Measurements from ENCODE around the gene HIRA.
A peak's percentile ranks its signal among the peaks of the same experiment; 100 is the strongest.
"Not testable (repeated sequence)": the region's sequence is repeated elsewhere in the genome, so short reads cannot be mapped to it uniquely, and the experiment has no call there.

The HIRA gene

GRCh38 chr22:19443544-19444211 is 12.1 kb upstream of the HIRA start:
- H3K4me1 ChIP-seq (ENCODE audit: control insufficient read depth in 1 of 2, insufficient read depth in 2 of 2, low read length in 2 of 2) = peaks cover 15 to 22% of the 10 kb centered on the region in 2 donors
- H3K27ac ChIP-seq (ENCODE audit: low read depth, low read length) = no peak overlapping the region
- H3K36me3 ChIP-seq (ENCODE audit: control insufficient read depth in 1 of 2, insufficient read depth in 2 of 2, low read length in 2 of 2) = peaks cover 9 to 18% of the 10 kb centered on the region in 2 donors
- no peak overlapping the region for H3K9ac ChIP-seq (ENCODE audit: low read depth in 1 of 2, low read length in 2 of 2)
- H3K9me3 ChIP-seq (ENCODE audit: control insufficient read depth in 1 of 2, low read length in 2 of 2) = no peaks in the 10 kb centered on the region
- H3K27me3 ChIP-seq (ENCODE audit: control insufficient read depth in 1 of 2, insufficient read depth in 2 of 2, low read length in 2 of 2) = no peaks in the 10 kb centered on the region
- no peak overlapping the region for H3K4me3 ChIP-seq (ENCODE audit: low read depth in 1 of 2, low read length in 2 of 2)

GRCh38 chr22:19442166-19442565 is 10.6 kb upstream of the HIRA start:
- Histone ChIP-seq H3K27ac (ENCODE audit: low read depth, low read length) (no peak overlapping the region), H3K4me1 (ENCODE audit: control insufficient read depth in 1 of 2, insufficient read depth in 2 of 2, low read length in 2 of 2) (peaks cover 9 to 15% of the 10 kb centered on the region in 2 donors)

GRCh38 chr22:19440411-19441195 is 9.1 kb upstream of the HIRA start:
- H3K4me1 ChIP-seq (ENCODE audit: control insufficient read depth in 1 of 2, insufficient read depth in 2 of 2, low read length in 2 of 2) = peaks cover 0 to 4% of the 10 kb centered on the region in 2 donors

More at GRCh38 chr22:19442166-19442565, 10.6 kb upstream of the HIRA start:
- H3K4me3 ChIP-seq (ENCODE audit: low read depth in 1 of 2, low read length in 2 of 2) = no peak overlapping the region
- peaks cover 9 to 20% of the 10 kb centered on the region in 2 donors for H3K36me3 ChIP-seq (ENCODE audit: control insufficient read depth in 1 of 2, insufficient read depth in 2 of 2, low read length in 2 of 2)
- H3K9ac ChIP-seq (ENCODE audit: low read depth in 1 of 2, low read length in 2 of 2) = no peak overlapping the region
- no peaks in the 10 kb centered on the region for H3K27me3 ChIP-seq (ENCODE audit: control insufficient read depth in 1 of 2, insufficient read depth in 2 of 2, low read length in 2 of 2)
- no peaks in the 10 kb centered on the region for H3K9me3 ChIP-seq (ENCODE audit: control insufficient read depth in 1 of 2, low read length in 2 of 2)

GRCh38 chr22:19438298-19438697 is 6.8 kb upstream of the HIRA start:
- Histone ChIP-seq H3K27ac (ENCODE audit: low read depth, low read length) (no peak overlapping the region), H3K9me3 (ENCODE audit: control insufficient read depth in 1 of 2, low read length in 2 of 2) (no peaks in the 10 kb centered on the region), H3K9ac (ENCODE audit: low read depth in 1 of 2, low read length in 2 of 2) (no peak overlapping the region), H3K36me3 (ENCODE audit: control insufficient read depth in 1 of 2, insufficient read depth in 2 of 2, low read length in 2 of 2) (peaks cover 7 to 22% of the 10 kb centered on the region in 2 donors), H3K4me1 (ENCODE audit: control insufficient read depth in 1 of 2, insufficient read depth in 2 of 2, low read length in 2 of 2) (peaks cover 2 to 3% of the 10 kb centered on the region in 2 donors), H3K4me3 (ENCODE audit: low read depth in 1 of 2, low read length in 2 of 2) (no peak overlapping the region), H3K27me3 (ENCODE audit: control insufficient read depth in 1 of 2, insufficient read depth in 2 of 2, low read length in 2 of 2) (no peaks in the 10 kb centered on the region)

More at GRCh38 chr22:19440411-19441195, 9.1 kb upstream of the HIRA start:
- Histone ChIP-seq H3K4me3 (ENCODE audit: low read depth in 1 of 2, low read length in 2 of 2) (no peak overlapping the region), H3K27ac (ENCODE audit: low read depth, low read length) (no peak overlapping the region), H3K36me3 (ENCODE audit: control insufficient read depth in 1 of 2, insufficient read depth in 2 of 2, low read length in 2 of 2) (peaks cover 12 to 25% of the 10 kb centered on the region in 2 donors), H3K9me3 (ENCODE audit: control insufficient read depth in 1 of 2, low read length in 2 of 2) (no peaks in the 10 kb centered on the region), H3K27me3 (ENCODE audit: control insufficient read depth in 1 of 2, insufficient read depth in 2 of 2, low read length in 2 of 2) (no peaks in the 10 kb centered on the region), H3K9ac (ENCODE audit: low read depth in 1 of 2, low read length in 2 of 2) (no peak overlapping the region)

- not testable (repeated sequence) for H3K4me3 ChIP-seq (ENCODE audit: low read depth in 1 of 2, low read length in 2 of 2); H3K4me1 ChIP-seq (ENCODE audit: control insufficient read depth in 1 of 2, insufficient read depth in 2 of 2, low read length in 2 of 2); H3K27ac ChIP-seq (ENCODE audit: low read depth, low read length); H3K9me3 ChIP-seq (ENCODE audit: control insufficient read depth in 1 of 2, low read length in 2 of 2); H3K27me3 ChIP-seq (ENCODE audit: control insufficient read depth in 1 of 2, insufficient read depth in 2 of 2, low read length in 2 of 2); H3K9ac ChIP-seq (ENCODE audit: low read depth in 1 of 2, low read length in 2 of 2)
- peaks cover 7 to 22% of the 10 kb centered on the region in 2 donors for H3K36me3 ChIP-seq (ENCODE audit: control insufficient read depth in 1 of 2, insufficient read depth in 2 of 2, low read length in 2 of 2)
Measured at GRCh38 chr22:19436444-19437161, 5.1 kb upstream of the HIRA start.

- Histone ChIP-seq H3K4me3 (ENCODE audit: low read depth in 1 of 2, low read length in 2 of 2) (no peak overlapping the region), H3K4me1 (ENCODE audit: control insufficient read depth in 1 of 2, insufficient read depth in 2 of 2, low read length in 2 of 2) (peaks cover 8 to 17% of the 10 kb centered on the region in 2 donors), H3K36me3 (ENCODE audit: control insufficient read depth in 1 of 2, insufficient read depth in 2 of 2, low read length in 2 of 2) (peaks cover 7 to 18% of the 10 kb centered on the region in 2 donors), H3K27me3 (ENCODE audit: control insufficient read depth in 1 of 2, insufficient read depth in 2 of 2, low read length in 2 of 2) (no peaks in the 10 kb centered on the region), H3K9ac (ENCODE audit: low read depth in 1 of 2, low read length in 2 of 2) (no peak overlapping the region), H3K27ac (ENCODE audit: low read depth, low read length) (no peak overlapping the region), H3K9me3 (ENCODE audit: control insufficient read depth in 1 of 2, low read length in 2 of 2) (no peaks in the 10 kb centered on the region)
Measured at GRCh38 chr22:19434829-19435580, 3.5 kb upstream of the HIRA start.

GRCh38 chr22:19434401-19434800 is 2.9 kb upstream of the HIRA start:
- Histone ChIP-seq H3K4me3 (ENCODE audit: low read depth in 1 of 2, low read length in 2 of 2) (no peak overlapping the region), H3K36me3 (ENCODE audit: control insufficient read depth in 1 of 2, insufficient read depth in 2 of 2, low read length in 2 of 2) (peaks cover 7 to 18% of the 10 kb centered on the region in 2 donors), H3K9ac (ENCODE audit: low read depth in 1 of 2, low read length in 2 of 2) (no peak overlapping the region), H3K27ac (ENCODE audit: low read depth, low read length) (no peak overlapping the region), H3K9me3 (ENCODE audit: control insufficient read depth in 1 of 2, low read length in 2 of 2) (no peaks in the 10 kb centered on the region), H3K4me1 (ENCODE audit: control insufficient read depth in 1 of 2, insufficient read depth in 2 of 2, low read length in 2 of 2) (peaks cover 14 to 23% of the 10 kb centered on the region in 2 donors), H3K27me3 (ENCODE audit: control insufficient read depth in 1 of 2, insufficient read depth in 2 of 2, low read length in 2 of 2) (no peaks in the 10 kb centered on the region)

- Histone ChIP-seq H3K27ac (ENCODE audit: low read depth, low read length) (peak within 1 kb of the TSS; percentile 94), H3K4me3 (ENCODE audit: low read depth in 1 of 2, low read length in 2 of 2) (peak within 1 kb of the TSS; percentile 93 to 94), H3K4me1 (ENCODE audit: control insufficient read depth in 1 of 2, insufficient read depth in 2 of 2, low read length in 2 of 2) (peaks cover 24% of the 10 kb centered on the region in 2 donors), H3K27me3 (ENCODE audit: control insufficient read depth in 1 of 2, insufficient read depth in 2 of 2, low read length in 2 of 2) (no peaks in the 10 kb centered on the region), H3K9me3 (ENCODE audit: control insufficient read depth in 1 of 2, low read length in 2 of 2) (no peaks in the 10 kb centered on the region), H3K9ac (ENCODE audit: low read depth in 1 of 2, low read length in 2 of 2) (peak within 1 kb of the TSS; percentile 84 to 95), H3K36me3 (ENCODE audit: control insufficient read depth in 1 of 2, insufficient read depth in 2 of 2, low read length in 2 of 2) (peaks cover 7 to 16% of the 10 kb centered on the region in 2 donors)
Measured at GRCh38 chr22:19432133-19432851, 759 bp upstream of the HIRA start, which contains the start of gene MRPL40. Gene MRPL40, plus strand, starts transcription at chr22:19432545. Its CDS starts 10 bp downstream, at chr22:19432555.

- peaks cover 24% of the 10 kb centered on the region in 2 donors for H3K4me1 ChIP-seq (ENCODE audit: control insufficient read depth in 1 of 2, insufficient read depth in 2 of 2, low read length in 2 of 2)
- peak overlapping the region; percentile 52 for H3K27ac ChIP-seq (ENCODE audit: low read depth, low read length)
- H3K4me3 ChIP-seq (ENCODE audit: low read depth in 1 of 2, low read length in 2 of 2) = peak overlapping the region; percentile 80 to 85
- H3K9me3 ChIP-seq (ENCODE audit: control insufficient read depth in 1 of 2, low read length in 2 of 2) = no peaks in the 10 kb centered on the region
- H3K36me3 ChIP-seq (ENCODE audit: control insufficient read depth in 1 of 2, insufficient read depth in 2 of 2, low read length in 2 of 2) = peaks cover 11 to 17% of the 10 kb centered on the region in 2 donors
- H3K27me3 ChIP-seq (ENCODE audit: control insufficient read depth in 1 of 2, insufficient read depth in 2 of 2, low read length in 2 of 2) = no peaks in the 10 kb centered on the region
- H3K9ac ChIP-seq (ENCODE audit: low read depth in 1 of 2, low read length in 2 of 2) = peak overlapping the region; percentile 81 to 90
Measured at GRCh38 chr22:19430890-19431541, 517 bp downstream of the HIRA start.
